Measurements from ENCODE around the gene PDE4D. TPM values are rescaled to one million over a fixed set of nuclear protein-coding genes. Genes with fewer than 3 reads are reported as not detected.

The PDE4D gene
- total RNA-seq, 1 experiment from 2014 or later, result 11.6 TPM

DNA sequence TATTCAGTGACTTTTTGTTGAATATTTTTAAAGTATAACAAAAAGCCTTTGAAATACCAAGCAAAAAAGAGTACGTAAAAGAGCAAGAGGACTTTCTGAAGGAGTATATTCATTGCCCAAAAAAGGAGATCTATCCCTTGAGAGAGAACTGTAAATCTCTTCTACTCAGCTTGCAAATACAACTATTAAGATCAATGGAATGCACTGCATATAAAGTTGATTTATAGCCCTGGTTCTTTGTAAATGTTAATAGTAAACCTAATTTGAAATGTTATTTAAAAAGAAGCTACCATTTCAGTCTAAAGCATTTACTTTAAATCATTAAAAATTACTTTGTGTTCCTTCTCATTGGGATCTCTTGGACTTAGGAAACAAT lies 168.1 kb downstream of the PDE4D start:
- TF ChIP-seq CTCF (IDR thresholded peaks at IDR 0.05; ENCODE audit: unreplicated experiment), result no peak
- H3K9me3 Mint-ChIP-seq (ENCODE audit: low read depth, unreplicated experiment), result no peaks in the 10 kb centered on the region
- intact Hi-C loops (cut with micrococcal nuclease; ENCODE audit: unreplicated experiment), result loop anchor here (2.0 kb wide), 1 partner anchor 335 kb away; no protein-coding TSS in a partner anchor
- BruUV-seq (replicated peaks), result no TSS peak
- peaks cover 8% of the 10 kb centered on the region for H3K4me1 Mint-ChIP-seq (ENCODE audit: low read depth, unreplicated experiment)
- no peak overlapping the region for H3K27ac Mint-ChIP-seq (ENCODE audit: unreplicated experiment)
- CTCF ChIA-PET, result no interaction called here
- H3K36me3 Mint-ChIP-seq (ENCODE audit: insufficient read depth, unreplicated experiment), result peaks cover 4% of the 10 kb centered on the region
- no peaks in the 10 kb centered on the region for H3K27me3 Mint-ChIP-seq (ENCODE audit: unreplicated experiment)
- H3K4me3 Mint-ChIP-seq (ENCODE audit: low read depth, unreplicated experiment), result no peak overlapping the region
- no peak for DNase-seq

- H3K9me3 Mint-ChIP-seq (ENCODE audit: low read depth, unreplicated experiment), result no peaks in the 10 kb centered on the region
- DNase-seq, result peak; percentile 68
- no TSS peak for BruUV-seq (replicated peaks)
- TF ChIP-seq CTCF (IDR thresholded peaks at IDR 0.05; ENCODE audit: unreplicated experiment), result peak; percentile 76
- no peaks in the 10 kb centered on the region for H3K27me3 Mint-ChIP-seq (ENCODE audit: unreplicated experiment)
- H3K27ac Mint-ChIP-seq (ENCODE audit: unreplicated experiment), result no peak overlapping the region
- CTCF ChIA-PET, result interaction anchor here (0.6 kb wide), 1 partner anchor 1528 kb away, joined by 3 read pairs; no protein-coding TSS in a partner anchor
- peaks cover 4% of the 10 kb centered on the region for H3K36me3 Mint-ChIP-seq (ENCODE audit: insufficient read depth, unreplicated experiment)
- no peak overlapping the region for H3K4me3 Mint-ChIP-seq (ENCODE audit: low read depth, unreplicated experiment)
- H3K4me1 Mint-ChIP-seq (ENCODE audit: low read depth, unreplicated experiment), result peaks cover 8% of the 10 kb centered on the region
- intact Hi-C loops (cut with micrococcal nuclease; ENCODE audit: unreplicated experiment), result loop anchor here (1.0 to 5.0 kb wide), 3 partner anchors 75 to 334 kb away; no protein-coding TSS in a partner anchor
These were observed 168.8 kb downstream of the PDE4D start for GRCh38 chr5:59724482-59725391.

GRCh38 chr5:59722874-59723273 lies 170.7 kb downstream of the PDE4D start:
- no peak for TF ChIP-seq CTCF (IDR thresholded peaks at IDR 0.05; ENCODE audit: unreplicated experiment)
- Mint-ChIP-seq H3K36me3 (ENCODE audit: insufficient read depth, unreplicated experiment) (peaks cover 4% of the 10 kb centered on the region), H3K27me3 (ENCODE audit: unreplicated experiment) (no peaks in the 10 kb centered on the region), H3K4me3 (ENCODE audit: low read depth, unreplicated experiment) (no peak overlapping the region), H3K27ac (ENCODE audit: unreplicated experiment) (no peak overlapping the region), H3K4me1 (ENCODE audit: low read depth, unreplicated experiment) (peaks cover 8% of the 10 kb centered on the region), H3K9me3 (ENCODE audit: low read depth, unreplicated experiment) (no peaks in the 10 kb centered on the region)
- no peak for DNase-seq
- no TSS peak for BruUV-seq (replicated peaks)
- intact Hi-C loops (cut with micrococcal nuclease; ENCODE audit: unreplicated experiment), result loop anchor here (5.0 kb wide), 1 partner anchor 216 kb away; no protein-coding TSS in a partner anchor
- CTCF ChIA-PET, result no interaction called here

GRCh38 chr5:59721741-59722140 lies 171.8 kb downstream of the PDE4D start:
- DNase-seq, result no peak
- no TSS peak for BruUV-seq (replicated peaks)
- H3K27me3 Mint-ChIP-seq (ENCODE audit: unreplicated experiment), result no peaks in the 10 kb centered on the region
- H3K36me3 Mint-ChIP-seq (ENCODE audit: insufficient read depth, unreplicated experiment), result peaks cover 4% of the 10 kb centered on the region
- H3K4me3 Mint-ChIP-seq (ENCODE audit: low read depth, unreplicated experiment), result no peak overlapping the region
- H3K9me3 Mint-ChIP-seq (ENCODE audit: low read depth, unreplicated experiment), result no peaks in the 10 kb centered on the region
- H3K4me1 Mint-ChIP-seq (ENCODE audit: low read depth, unreplicated experiment), result peaks cover 8% of the 10 kb centered on the region
- H3K27ac Mint-ChIP-seq (ENCODE audit: unreplicated experiment), result no peak overlapping the region
- intact Hi-C loops (cut with micrococcal nuclease; ENCODE audit: unreplicated experiment), result loop anchor here (5.0 kb wide), 1 partner anchor 214 kb away; no protein-coding TSS in a partner anchor
- CTCF ChIA-PET, result no interaction called here
- no peak for TF ChIP-seq CTCF (IDR thresholded peaks at IDR 0.05; ENCODE audit: unreplicated experiment)

Measured in Calu3 (cell line).